DOHH2 (cell line): ENCODE results near the gene ANKS1B.

Experiments
- CTCF ChIP-seq: fragments of 200-600 bp; sonication (generic); IDR thresholded peaks from one replicate; pipeline ENCODE4 v1.5.1; 2014; ENCODE audit warnings: antibody characterized with exemption, mild to moderate bottlenecking, low read depth, low read length; ENCODE audit not compliant: poor library complexity, severe bottlenecking
- EZH2phosphoT487 ChIP-seq: fragments of 200-600 bp; sonication (generic); IDR thresholded peaks from 2 replicates; pipeline ENCODE4 v1.6.1; 2017; ENCODE audit warnings: borderline replicate concordance, mild to moderate bottlenecking, antibody characterized with exemption, low read length, moderate library complexity, mixed read lengths

- TF ChIP-seq CTCF (no peak), EZH2phosphoT487 (no peak)
Observed at GRCh38 chr12:99427104-99427503, 557.6 kb downstream of the ANKS1B start.
